Measurements from ENCODE around the gene AIFM2. TPM values are rescaled to one million over a fixed set of nuclear protein-coding genes. Genes with fewer than 3 reads are reported as not detected.

The AIFM2 gene
- total and polyA plus RNA-seq, 2 donors (not counting 3 experiments of a cell fraction or from before 2014, with no cell fraction given), result 6.9 to 8.7 TPM

DNA sequence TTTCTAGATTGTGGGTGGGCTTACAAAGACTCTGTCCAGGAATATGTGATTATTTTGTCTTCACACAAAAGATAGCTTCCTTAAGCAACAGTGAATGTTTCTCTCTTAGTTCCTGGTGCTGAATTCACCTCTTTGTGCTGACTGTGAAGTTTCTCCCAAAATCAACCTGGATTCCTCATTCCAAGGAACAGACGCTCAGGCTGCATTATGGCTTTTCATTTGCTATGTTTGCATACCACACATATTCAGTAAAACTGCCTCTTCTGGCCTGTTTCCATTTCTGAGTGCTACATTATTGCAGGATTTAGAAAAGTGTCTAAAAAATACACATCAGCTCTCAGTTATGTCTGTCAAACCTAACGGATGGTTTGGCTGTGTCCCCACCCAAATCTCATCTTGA lies 58.5 kb downstream of the AIFM2 start:
- POLR2A ChIA-PET, result no interaction called here
- no peaks in the 10 kb centered on the region for H4K20me1 ChIP-seq (replicated peaks; ENCODE audit: control insufficient read depth, extremely low read depth, insufficient read depth, low read length)
- no peak overlapping the region for H3K27ac ChIP-seq (ENCODE audit: insufficient read depth, low read depth, low read length)
- H3K9ac ChIP-seq (replicated peaks; ENCODE audit: extremely low read depth, insufficient read depth, low read length), result no peak overlapping the region
- no peak overlapping the region for H2AFZ ChIP-seq (ENCODE audit: low read depth, low read length)
- BruUV-seq (replicated peaks), result no TSS peak
- DNase-seq (ENCODE audit: low read depth, low spot score), result no peak
- no peaks in the 10 kb centered on the region for H3K36me3 ChIP-seq (ENCODE audit: control insufficient read depth in 2 of 2, extremely low read depth in 1 of 2, insufficient read depth in 2 of 2, low read length in 2 of 2)
- H3K9me3 ChIP-seq (replicated peaks; ENCODE audit: control insufficient read depth, insufficient read depth, low read length), result no peaks in the 10 kb centered on the region
- no peaks in the 10 kb centered on the region for H3K79me2 ChIP-seq (ENCODE audit: control insufficient read depth, insufficient read depth, low read length)
- TF ChIP-seq POLR2AphosphoS5 (IDR thresholded peaks at IDR 0.05; ENCODE audit: insufficient read depth, low read depth, low read length) (no peak), POLR2A (IDR thresholded peaks at IDR 0.05; ENCODE audit: low read depth, low read length) (no peak), FOS (IDR thresholded peaks at IDR 0.05; ENCODE audit: borderline replicate concordance, insufficient read depth, low read length) (no peak), MYC (IDR thresholded peaks at IDR 0.05; ENCODE audit: low read depth, low read length) (no peak), JUN (IDR thresholded peaks at IDR 0.05; ENCODE audit: borderline replicate concordance, insufficient read depth, insufficient read length, low read depth) (no peak), EZH2 (IDR thresholded peaks at IDR 0.05; ENCODE audit: borderline replicate concordance, low read depth, low read length, severe bottlenecking) (no peak), GATA2 (IDR thresholded peaks at IDR 0.05; ENCODE audit: insufficient read depth, insufficient read length, low read depth, low read length) (no peak)
- TF ChIP-seq, protein P1, sequence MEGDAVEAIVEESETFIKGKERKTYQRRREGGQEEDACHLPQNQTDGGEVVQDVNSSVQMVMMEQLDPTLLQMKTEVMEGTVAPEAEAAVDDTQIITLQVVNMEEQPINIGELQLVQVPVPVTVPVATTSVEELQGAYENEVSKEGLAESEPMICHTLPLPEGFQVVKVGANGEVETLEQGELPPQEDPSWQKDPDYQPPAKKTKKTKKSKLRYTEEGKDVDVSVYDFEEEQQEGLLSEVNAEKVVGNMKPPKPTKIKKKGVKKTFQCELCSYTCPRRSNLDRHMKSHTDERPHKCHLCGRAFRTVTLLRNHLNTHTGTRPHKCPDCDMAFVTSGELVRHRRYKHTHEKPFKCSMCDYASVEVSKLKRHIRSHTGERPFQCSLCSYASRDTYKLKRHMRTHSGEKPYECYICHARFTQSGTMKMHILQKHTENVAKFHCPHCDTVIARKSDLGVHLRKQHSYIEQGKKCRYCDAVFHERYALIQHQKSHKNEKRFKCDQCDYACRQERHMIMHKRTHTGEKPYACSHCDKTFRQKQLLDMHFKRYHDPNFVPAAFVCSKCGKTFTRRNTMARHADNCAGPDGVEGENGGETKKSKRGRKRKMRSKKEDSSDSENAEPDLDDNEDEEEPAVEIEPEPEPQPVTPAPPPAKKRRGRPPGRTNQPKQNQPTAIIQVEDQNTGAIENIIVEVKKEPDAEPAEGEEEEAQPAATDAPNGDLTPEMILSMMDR (IDR thresholded peaks at IDR 0.05; ENCODE audit: extremely low read depth in 1 of 2, insufficient read depth in 1 of 2, low read depth in 1 of 2, low read length in 2 of 2), result no peak
- TF ChIP-seq, protein P2, sequence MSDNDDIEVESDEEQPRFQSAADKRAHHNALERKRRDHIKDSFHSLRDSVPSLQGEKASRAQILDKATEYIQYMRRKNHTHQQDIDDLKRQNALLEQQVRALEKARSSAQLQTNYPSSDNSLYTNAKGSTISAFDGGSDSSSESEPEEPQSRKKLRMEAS (IDR thresholded peaks at IDR 0.05; ENCODE audit: insufficient read depth, insufficient read length), result no peak
- no peaks in the 10 kb centered on the region for H3K9me1 ChIP-seq (replicated peaks; ENCODE audit: control insufficient read depth, extremely low read depth, insufficient read depth, low read length)
- no peak overlapping the region for H3K4me3 ChIP-seq (replicated peaks in 1 of 3; ENCODE audit: insufficient read depth in 1 of 3, low read depth in 1 of 3, low read length in 3 of 3)
- CTCF ChIA-PET, result no interaction called here
- intact Hi-C loops (cut with micrococcal nuclease) (no loop called here), dilution Hi-C loops (cut with MboI; ENCODE audit: extremely low pct_ligation_motif_present, low sequenced_read_pairs) (no loop called here)
- no peaks in the 10 kb centered on the region for H3K4me1 ChIP-seq (ENCODE audit: control insufficient read depth, extremely low read depth, insufficient read depth, low read length)
- no peak for FAIRE-seq
- H3K4me2 ChIP-seq (ENCODE audit: insufficient read depth, low read length), result no peak overlapping the region
- H3K27me3 ChIP-seq (ENCODE audit: control insufficient read depth in 2 of 2, insufficient read depth in 2 of 2, low read length in 2 of 2), result peaks cover 10 to 17% of the 10 kb centered on the region in 2 experiments

Data from endothelial cell of umbilical vein (primary cell).